ENCODE results near the gene ZSCAN16. TPM values are rescaled to one million over a fixed set of nuclear protein-coding genes. Genes with fewer than 3 reads are reported as not detected.

ZSCAN16 gene
- total and polyA plus RNA-seq, 5 donors = 2.5 to 3.2 (median 2.9) TPM

GRCh38 chr6:28142446-28142845 lies 18.0 kb downstream of the ZSCAN16 start:
- Histone ChIP-seq H3K27me3 (ENCODE audit: control insufficient read depth, insufficient read depth) (no peaks in the 10 kb centered on the region), H3K9me3 (ENCODE audit: control insufficient read depth, low read length) (no peaks in the 10 kb centered on the region), H3K4me1 (ENCODE audit: control insufficient read depth, insufficient read depth, low read length) (no peaks in the 10 kb centered on the region), H3K4me3 (ENCODE audit: low read length) (peak overlapping the region; percentile 94), H3K27ac (ENCODE audit: low read length) (no peak overlapping the region)
- intact Hi-C loops (cut with DNase I) = loop anchor here in 2 of 4 donors (10.0 kb wide), 2 partner anchors 72 to 82 kb away; partner anchors contain the start of gene ZSCAN9 (in 1 of the 2)
- DNase-seq (no peak), ATAC-seq (no peak)
- WGBS = 11% methylated on average over 4 of the region's 4 CpGs

- Histone ChIP-seq H3K27me3 (ENCODE audit: control insufficient read depth, insufficient read depth) (no peaks in the 10 kb centered on the region), H3K4me3 (ENCODE audit: low read length) (no peak overlapping the region), H3K4me1 (ENCODE audit: control insufficient read depth, insufficient read depth, low read length) (no peaks in the 10 kb centered on the region), H3K27ac (ENCODE audit: low read length) (no peak overlapping the region), H3K9me3 (ENCODE audit: control insufficient read depth, low read length) (no peaks in the 10 kb centered on the region)
- 95% methylated on average over 1 of the region's 1 CpG for WGBS
- intact Hi-C loops (cut with DNase I) = loop anchor here in 2 of 4 donors (10.0 kb wide), 2 partner anchors 70 to 80 kb away; partner anchors contain the start of gene ZSCAN9 (in 1 of the 2)
- DNase-seq (no peak), ATAC-seq (no peak)
Measured at GRCh38 chr6:28145231-28145630, 20.8 kb downstream of the ZSCAN16 start.

GRCh38 chr6:28152531-28152930 lies 28.1 kb downstream of the ZSCAN16 start:
- no peak overlapping the region for H3K4me3 ChIP-seq (ENCODE audit: low read length)
- H3K27me3 ChIP-seq (ENCODE audit: control insufficient read depth, insufficient read depth) = no peaks in the 10 kb centered on the region
- H3K27ac ChIP-seq (ENCODE audit: low read length) = no peak overlapping the region
- WGBS = 95% methylated on average over 2 of the region's 2 CpGs
- no peak for ATAC-seq
- no peaks in the 10 kb centered on the region for H3K9me3 ChIP-seq (ENCODE audit: control insufficient read depth, low read length)
- intact Hi-C loops (cut with DNase I) = no loop called here
- no peak for DNase-seq
- H3K4me1 ChIP-seq (ENCODE audit: control insufficient read depth, insufficient read depth, low read length) = no peaks in the 10 kb centered on the region

GRCh38 chr6:28153546-28153945 lies 29.1 kb downstream of the ZSCAN16 start:
- no peak overlapping the region for H3K4me3 ChIP-seq (ENCODE audit: low read length)
- H3K9me3 ChIP-seq (ENCODE audit: control insufficient read depth, low read length) = no peaks in the 10 kb centered on the region
- intact Hi-C loops (cut with DNase I) = no loop called here
- no peaks in the 10 kb centered on the region for H3K27me3 ChIP-seq (ENCODE audit: control insufficient read depth, insufficient read depth)
- ATAC-seq (no peak), DNase-seq (no peak)
- no peaks in the 10 kb centered on the region for H3K4me1 ChIP-seq (ENCODE audit: control insufficient read depth, insufficient read depth, low read length)
- no peak overlapping the region for H3K27ac ChIP-seq (ENCODE audit: low read length)
- 98% methylated on average over 1 of the region's 1 CpG for WGBS

GRCh38 chr6:28154357-28154756 lies 29.9 kb downstream of the ZSCAN16 start:
- no peaks in the 10 kb centered on the region for H3K9me3 ChIP-seq (ENCODE audit: control insufficient read depth, low read length)
- no peaks in the 10 kb centered on the region for H3K4me1 ChIP-seq (ENCODE audit: control insufficient read depth, insufficient read depth, low read length)
- no peak overlapping the region for H3K4me3 ChIP-seq (ENCODE audit: low read length)
- no peaks in the 10 kb centered on the region for H3K27me3 ChIP-seq (ENCODE audit: control insufficient read depth, insufficient read depth)
- H3K27ac ChIP-seq (ENCODE audit: low read length) = no peak overlapping the region
- intact Hi-C loops (cut with DNase I) = no loop called here
- no peak for ATAC-seq
- DNase-seq = no peak

- Histone ChIP-seq H3K27ac (ENCODE audit: low read length) (no peak overlapping the region), H3K27me3 (ENCODE audit: control insufficient read depth, insufficient read depth) (no peaks in the 10 kb centered on the region), H3K4me1 (ENCODE audit: control insufficient read depth, insufficient read depth, low read length) (no peaks in the 10 kb centered on the region), H3K9me3 (ENCODE audit: control insufficient read depth, low read length) (no peaks in the 10 kb centered on the region), H3K4me3 (ENCODE audit: low read length) (no peak overlapping the region)
- DNase-seq (no peak), ATAC-seq (no peak)
- intact Hi-C loops (cut with DNase I) = no loop called here
- 92% methylated on average over 3 of the region's 3 CpGs for WGBS
Measured at GRCh38 chr6:28158318-28158717, 33.9 kb downstream of the ZSCAN16 start.

GRCh38 chr6:28159029-28159607 lies 34.7 kb downstream of the ZSCAN16 start:
- ATAC-seq = no peak
- WGBS = 93% methylated on average over 4 of the region's 4 CpGs
- intact Hi-C loops (cut with DNase I) = no loop called here

GRCh38 chr6:28160233-28160632 lies 35.8 kb downstream of the ZSCAN16 start:
- ATAC-seq = no peak
- intact Hi-C loops (cut with DNase I) = no loop called here
- 77% methylated on average over 2 of the region's 2 CpGs for WGBS
- H3K27ac ChIP-seq (ENCODE audit: low read length) = no peak overlapping the region
- no peaks in the 10 kb centered on the region for H3K27me3 ChIP-seq (ENCODE audit: control insufficient read depth, insufficient read depth)
- H3K4me1 ChIP-seq (ENCODE audit: control insufficient read depth, insufficient read depth, low read length) = no peaks in the 10 kb centered on the region
- no peak overlapping the region for H3K4me3 ChIP-seq (ENCODE audit: low read length)
- DNase-seq = no peak
- H3K9me3 ChIP-seq (ENCODE audit: control insufficient read depth, low read length) = no peaks in the 10 kb centered on the region

More at GRCh38 chr6:28159029-28159607, 34.7 kb downstream of the ZSCAN16 start:
- Histone ChIP-seq H3K27ac (ENCODE audit: low read length) (no peak overlapping the region), H3K4me1 (ENCODE audit: control insufficient read depth, insufficient read depth, low read length) (no peaks in the 10 kb centered on the region), H3K27me3 (ENCODE audit: control insufficient read depth, insufficient read depth) (no peaks in the 10 kb centered on the region), H3K9me3 (ENCODE audit: control insufficient read depth, low read length) (no peaks in the 10 kb centered on the region), H3K4me3 (ENCODE audit: low read length) (no peak overlapping the region)
- DNase-seq = no peak

GRCh38 chr6:28161410-28162079 lies 37.1 kb downstream of the ZSCAN16 start:
- H3K27me3 ChIP-seq (ENCODE audit: control insufficient read depth, insufficient read depth) = no peaks in the 10 kb centered on the region
- peak overlapping the region; percentile 74 for H3K4me3 ChIP-seq (ENCODE audit: low read length)
- no peak overlapping the region for H3K27ac ChIP-seq (ENCODE audit: low read length)
- ATAC-seq = peak; percentile 96
- peak; percentile 78 to 91 (median 89) for DNase-seq
- 10% methylated on average over 32 of the region's 32 CpGs for WGBS
- no peaks in the 10 kb centered on the region for H3K9me3 ChIP-seq (ENCODE audit: control insufficient read depth, low read length)
- intact Hi-C loops (cut with DNase I) = no loop called here
- H3K4me1 ChIP-seq (ENCODE audit: control insufficient read depth, insufficient read depth, low read length) = no peaks in the 10 kb centered on the region

GRCh38 chr6:28165563-28165962 lies 41.2 kb downstream of the ZSCAN16 start:
- no peak for DNase-seq
- H3K27ac ChIP-seq (ENCODE audit: low read length) = no peak overlapping the region
- no peak overlapping the region for H3K4me3 ChIP-seq (ENCODE audit: low read length)
- ATAC-seq = no peak
- H3K9me3 ChIP-seq (ENCODE audit: control insufficient read depth, low read length) = no peaks in the 10 kb centered on the region
- no peaks in the 10 kb centered on the region for H3K4me1 ChIP-seq (ENCODE audit: control insufficient read depth, insufficient read depth, low read length)
- intact Hi-C loops (cut with DNase I) = no loop called here
- H3K27me3 ChIP-seq (ENCODE audit: control insufficient read depth, insufficient read depth) = no peaks in the 10 kb centered on the region
- 40% methylated on average over 1 of the region's 1 CpG for WGBS

- Histone ChIP-seq H3K27ac (ENCODE audit: low read length) (no peak overlapping the region), H3K9me3 (ENCODE audit: control insufficient read depth, low read length) (no peaks in the 10 kb centered on the region), H3K4me3 (ENCODE audit: low read length) (no peak overlapping the region), H3K27me3 (ENCODE audit: control insufficient read depth, insufficient read depth) (no peaks in the 10 kb centered on the region), H3K4me1 (ENCODE audit: control insufficient read depth, insufficient read depth, low read length) (no peaks in the 10 kb centered on the region)
- DNase-seq (no peak), ATAC-seq (no peak)
- WGBS = 69% methylated on average over 4 of the region's 4 CpGs
- intact Hi-C loops (cut with DNase I) = no loop called here
Measured at GRCh38 chr6:28167068-28167467, 42.7 kb downstream of the ZSCAN16 start.

Measured in right cardiac atrium (tissue), 5 donors.